Measurements from ENCODE around the gene THOC6.

Gene THOC6

GRCh38 chr16:3023669-3024478, at the start of gene THOC6, which contains the start of gene HCFC1R1:
Gene THOC6 (plus strand): TSS chr16:3024035. CDS start chr16:3024327, 292 bp downstream.
Gene HCFC1R1 (minus strand): TSS chr16:3023942. CDS start chr16:3023941, 1 bp downstream.
- Histone ChIP-seq H3K9me3 (ENCODE audit: low read length) (no peaks in the 10 kb centered on the region), H2AFZ (ENCODE audit: low read depth, low read length) (peak within 1 kb of the TSS; percentile 22), H3K27me3 (ENCODE audit: insufficient read depth, low read length) (no peaks in the 10 kb centered on the region), H3K36me3 (ENCODE audit: insufficient read depth, low read length) (peaks cover 19% of the 10 kb centered on the region), H3K4me1 (ENCODE audit: insufficient read depth, low read length) (peaks cover 27% of the 10 kb centered on the region), H3K4me3 (ENCODE audit: low read length) (peak within 1 kb of the TSS; percentile 56)

- no peaks in the 10 kb centered on the region for H3K9me3 ChIP-seq (ENCODE audit: low read length)
- H2AFZ ChIP-seq (ENCODE audit: low read depth, low read length) = no peak overlapping the region
- H3K27me3 ChIP-seq (ENCODE audit: insufficient read depth, low read length) = no peaks in the 10 kb centered on the region
- H3K36me3 ChIP-seq (ENCODE audit: insufficient read depth, low read length) = peaks cover 55% of the 10 kb centered on the region
- peaks cover 11% of the 10 kb centered on the region for H3K4me1 ChIP-seq (ENCODE audit: insufficient read depth, low read length)
- H3K4me3 ChIP-seq (ENCODE audit: low read length) = no peak overlapping the region
These were observed 49.3 kb upstream of the THOC6 start for GRCh38 chr16:2974319-2975056.

DNA sequence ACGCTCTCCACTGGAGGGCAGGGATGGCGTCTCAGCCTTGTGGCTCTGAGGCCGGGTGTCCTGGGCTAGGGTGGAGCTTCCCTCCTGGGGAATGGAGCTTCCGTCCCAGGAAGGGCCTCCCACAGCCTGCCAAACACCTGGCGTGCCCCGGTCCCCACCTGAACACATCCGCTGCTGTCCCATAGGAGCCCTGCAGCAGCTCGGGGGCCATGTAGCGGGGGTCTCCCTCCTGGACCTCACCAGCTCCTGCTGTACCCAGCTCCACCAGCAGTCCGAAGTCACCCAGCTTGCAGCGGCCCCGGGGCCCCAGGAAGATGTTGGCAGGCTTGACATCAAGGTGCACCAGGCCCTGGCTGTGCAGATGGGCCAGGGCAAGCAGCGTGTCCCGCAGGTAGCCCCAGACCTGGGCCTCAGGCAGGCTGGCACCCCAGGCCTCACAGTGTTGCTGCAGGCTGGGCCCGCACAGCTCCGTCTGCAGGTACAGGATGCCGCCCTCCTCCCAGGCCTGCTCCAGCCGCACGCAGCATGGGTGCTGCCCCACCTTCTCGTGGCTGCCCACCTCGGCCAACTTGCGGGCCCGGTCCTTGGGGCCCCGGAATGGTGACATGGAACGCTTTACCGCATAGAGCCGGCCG, 48.6 kb upstream of the THOC6 start:
- Histone ChIP-seq H3K9me3 (ENCODE audit: low read length) (no peaks in the 10 kb centered on the region), H3K27me3 (ENCODE audit: insufficient read depth, low read length) (no peaks in the 10 kb centered on the region), H3K4me1 (ENCODE audit: insufficient read depth, low read length) (peaks cover 13% of the 10 kb centered on the region), H2AFZ (ENCODE audit: low read depth, low read length) (no peak overlapping the region), H3K36me3 (ENCODE audit: insufficient read depth, low read length) (peaks cover 55% of the 10 kb centered on the region), H3K4me3 (ENCODE audit: low read length) (no peak overlapping the region)

DNA sequence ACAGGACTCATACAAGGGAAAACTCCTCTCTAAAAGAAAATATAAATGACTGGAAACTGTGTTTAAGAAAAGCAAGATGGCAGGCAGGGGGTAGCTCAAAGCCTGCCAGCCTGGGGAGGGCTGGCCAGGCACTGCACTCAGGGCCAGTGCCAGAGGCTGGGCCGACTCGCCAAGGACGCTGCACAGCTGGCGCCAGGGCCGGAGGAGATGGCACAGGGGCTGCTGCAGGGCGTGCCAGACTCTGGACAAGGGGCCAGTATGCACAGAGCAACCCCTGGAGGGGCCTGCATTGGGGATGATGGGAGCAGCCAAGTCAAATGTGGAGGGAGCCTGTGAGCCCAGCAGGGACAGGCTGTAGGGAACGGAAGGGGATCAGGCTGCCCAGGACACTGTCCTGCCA, 47.6 kb upstream of the THOC6 start:
- Histone ChIP-seq H3K36me3 (ENCODE audit: insufficient read depth, low read length) (peaks cover 53% of the 10 kb centered on the region), H3K9me3 (ENCODE audit: low read length) (no peaks in the 10 kb centered on the region), H3K4me1 (ENCODE audit: insufficient read depth, low read length) (peaks cover 15% of the 10 kb centered on the region), H2AFZ (ENCODE audit: low read depth, low read length) (no peak overlapping the region), H3K4me3 (ENCODE audit: low read length) (no peak overlapping the region), H3K27me3 (ENCODE audit: insufficient read depth, low read length) (no peaks in the 10 kb centered on the region)

DNA sequence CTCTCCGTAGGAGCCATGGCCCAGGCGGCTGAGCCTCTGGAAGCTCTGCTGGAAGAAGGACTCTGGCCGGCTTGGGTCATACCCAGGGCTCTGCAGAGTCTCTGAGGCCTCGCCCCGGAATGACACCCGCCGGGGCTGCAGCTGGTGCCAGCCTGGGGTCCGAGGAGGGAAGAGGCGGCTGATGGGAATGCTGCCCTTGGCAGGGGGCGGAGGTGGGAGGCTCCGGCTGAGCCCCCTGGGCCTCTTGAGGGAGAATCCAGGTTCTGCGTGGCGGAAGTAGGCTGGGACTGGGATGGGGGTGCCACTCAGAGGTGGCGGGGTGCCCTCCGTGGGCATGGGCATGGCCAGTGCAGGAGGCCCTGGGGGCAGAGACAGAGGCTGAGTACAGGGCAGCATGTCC, 47.2 kb upstream of the THOC6 start:
- Histone ChIP-seq H3K9me3 (ENCODE audit: low read length) (no peaks in the 10 kb centered on the region), H3K27me3 (ENCODE audit: insufficient read depth, low read length) (no peaks in the 10 kb centered on the region), H3K36me3 (ENCODE audit: insufficient read depth, low read length) (peaks cover 49% of the 10 kb centered on the region), H2AFZ (ENCODE audit: low read depth, low read length) (no peak overlapping the region), H3K4me1 (ENCODE audit: insufficient read depth, low read length) (peaks cover 16% of the 10 kb centered on the region), H3K4me3 (ENCODE audit: low read length) (no peak overlapping the region)

- Histone ChIP-seq H3K9me3 (ENCODE audit: low read length) (no peaks in the 10 kb centered on the region), H3K4me1 (ENCODE audit: insufficient read depth, low read length) (peaks cover 20% of the 10 kb centered on the region), H3K4me3 (ENCODE audit: low read length) (no peak overlapping the region), H2AFZ (ENCODE audit: low read depth, low read length) (no peak overlapping the region), H3K27me3 (ENCODE audit: insufficient read depth, low read length) (peaks cover under 1% of the 10 kb centered on the region), H3K36me3 (ENCODE audit: insufficient read depth, low read length) (peaks cover 42% of the 10 kb centered on the region)
These were observed 46.4 kb upstream of the THOC6 start for GRCh38 chr16:2977440-2977839.

DNA sequence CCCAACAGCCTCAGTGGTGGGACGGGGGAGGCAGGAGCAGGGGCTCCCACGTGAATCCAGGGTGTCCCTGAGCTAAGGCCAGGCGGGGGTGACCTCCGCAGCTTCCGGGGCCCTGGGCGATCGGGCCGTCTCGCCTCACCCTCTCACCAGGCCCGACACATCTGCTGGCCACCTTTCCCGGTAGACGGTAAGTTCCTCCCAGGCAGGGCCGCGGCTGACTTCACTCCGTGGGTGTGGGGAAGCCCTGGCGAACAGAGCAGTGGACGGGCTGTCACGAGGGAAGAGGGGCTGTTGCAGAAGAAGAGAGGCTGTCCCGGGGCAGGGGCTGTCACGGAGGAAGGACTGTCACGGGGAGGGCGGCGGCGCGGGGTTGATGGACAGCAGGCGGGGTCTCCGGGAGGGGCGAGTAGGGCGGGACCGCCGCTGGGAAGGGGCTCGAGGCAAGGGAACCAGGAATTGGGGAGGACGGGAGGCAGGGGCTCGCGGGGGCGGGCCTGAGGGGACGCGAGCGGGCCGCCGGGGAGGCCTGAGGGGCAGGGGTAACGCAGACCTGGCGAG, 44.1 kb upstream of the THOC6 start:
- Histone ChIP-seq H3K9me3 (ENCODE audit: low read length) (no peaks in the 10 kb centered on the region), H3K4me3 (ENCODE audit: low read length) (peak overlapping the region; percentile 79), H3K36me3 (ENCODE audit: insufficient read depth, low read length) (peaks cover 29% of the 10 kb centered on the region), H3K27me3 (ENCODE audit: insufficient read depth, low read length) (peaks cover 2% of the 10 kb centered on the region), H2AFZ (ENCODE audit: low read depth, low read length) (peak overlapping the region; percentile 59), H3K4me1 (ENCODE audit: insufficient read depth, low read length) (peaks cover 20% of the 10 kb centered on the region)

DNA sequence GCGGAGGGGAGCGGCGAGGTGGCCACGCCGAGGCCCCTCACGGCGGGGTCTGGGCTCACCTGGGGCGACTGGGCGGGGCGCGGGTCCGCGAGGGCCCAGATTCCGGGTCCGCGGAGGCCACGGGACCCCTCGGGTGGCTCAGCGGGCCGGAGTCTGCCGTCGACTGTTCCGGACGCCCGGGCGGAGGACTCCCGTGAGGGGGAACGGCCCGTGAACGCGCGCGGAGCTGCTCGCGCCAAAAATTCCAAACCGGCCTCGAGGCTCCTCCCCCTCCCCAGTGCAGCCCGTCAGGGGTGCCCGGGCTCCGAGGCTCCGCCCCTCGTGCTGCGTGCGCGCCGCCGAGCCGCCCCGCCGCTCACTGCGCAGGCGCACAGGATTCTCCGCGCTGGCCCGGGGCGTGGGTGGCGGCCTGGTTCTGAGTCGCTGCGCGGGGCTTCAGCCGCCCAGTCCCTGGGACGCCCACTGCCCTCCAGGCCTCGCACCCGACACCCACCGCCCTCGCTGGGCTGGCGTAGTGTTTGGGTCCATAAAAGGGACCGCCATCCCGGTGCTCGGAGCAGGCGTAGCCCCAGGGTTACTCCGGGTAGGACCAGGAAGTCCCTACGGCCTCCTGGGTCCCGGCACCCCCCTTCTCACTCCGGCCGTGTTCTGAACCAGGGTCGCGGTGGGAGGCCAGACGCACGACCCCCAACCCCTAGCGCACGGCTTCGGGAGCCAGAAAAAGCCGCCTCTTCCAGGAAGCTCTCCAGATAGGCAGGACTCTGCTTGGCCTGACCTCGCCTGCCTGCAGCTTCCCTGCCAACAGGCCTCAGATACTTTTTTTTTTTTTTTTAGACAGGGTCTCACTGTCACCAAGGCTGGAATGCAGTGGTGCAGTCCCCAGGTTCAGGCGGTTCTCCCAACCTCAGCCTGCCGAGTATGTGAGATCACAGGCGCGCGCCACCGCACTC, 43.3 kb upstream of the THOC6 start, which contains the start of gene PKMYT1:
Gene PKMYT1, minus strand, starts transcription at position 220 of the 950 bp plus-strand sequence. CDS start 789 bp downstream, outside the sequence.
- Histone ChIP-seq H3K4me3 (ENCODE audit: low read length) (peak within 1 kb of the TSS; percentile 79), H2AFZ (ENCODE audit: low read depth, low read length) (peak within 1 kb of the TSS; percentile 59), H3K36me3 (ENCODE audit: insufficient read depth, low read length) (peaks cover 22% of the 10 kb centered on the region), H3K4me1 (ENCODE audit: insufficient read depth, low read length) (peaks cover 20% of the 10 kb centered on the region), H3K27me3 (ENCODE audit: insufficient read depth, low read length) (peaks cover 6% of the 10 kb centered on the region), H3K9me3 (ENCODE audit: low read length) (no peaks in the 10 kb centered on the region)

DNA sequence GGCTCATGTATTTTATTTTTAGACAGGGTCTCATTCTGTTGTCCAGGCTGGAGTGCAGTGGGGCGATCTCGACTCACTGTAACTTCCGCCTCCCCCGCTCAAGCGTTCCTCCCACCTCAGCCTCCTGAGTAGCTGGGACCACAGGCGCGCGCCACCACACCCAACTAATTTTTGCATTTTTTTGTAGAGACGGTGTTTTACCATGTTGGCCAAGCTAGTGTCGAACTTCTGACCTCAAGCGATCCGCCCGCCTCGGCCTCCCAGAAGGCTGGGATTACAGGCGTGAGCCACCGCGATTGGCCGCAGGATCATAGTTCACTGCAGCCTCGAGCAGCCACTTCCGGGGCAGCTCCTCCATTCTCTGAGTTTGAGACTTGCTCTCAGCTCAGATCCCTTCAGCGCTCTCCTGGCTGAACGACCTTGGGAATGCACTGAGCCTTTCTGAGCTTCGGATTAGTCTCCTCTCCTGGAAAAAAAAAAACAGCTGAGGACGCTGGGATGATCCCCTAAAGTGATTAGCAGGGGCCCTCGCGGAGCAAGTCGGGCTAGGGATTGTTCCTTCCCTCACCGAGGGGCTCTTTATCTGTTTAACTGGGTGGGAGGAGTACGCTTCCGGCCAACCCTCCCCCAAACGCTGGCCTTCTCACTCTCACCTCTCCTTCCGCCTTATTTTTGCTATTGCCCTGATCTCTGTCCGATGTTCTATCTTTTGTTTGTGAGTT, 42.5 kb upstream of the THOC6 start:
- Histone ChIP-seq H3K36me3 (ENCODE audit: insufficient read depth, low read length) (peaks cover 14% of the 10 kb centered on the region), H2AFZ (ENCODE audit: low read depth, low read length) (no peak overlapping the region), H3K4me1 (ENCODE audit: insufficient read depth, low read length) (peaks cover 20% of the 10 kb centered on the region), H3K4me3 (ENCODE audit: low read length) (peak overlapping the region; percentile 79), H3K9me3 (ENCODE audit: low read length) (no peaks in the 10 kb centered on the region), H3K27me3 (ENCODE audit: insufficient read depth, low read length) (peaks cover 14% of the 10 kb centered on the region)

GRCh38 chr16:2981899-2982250, 42.0 kb upstream of the THOC6 start:
- no peak overlapping the region for H3K4me3 ChIP-seq (ENCODE audit: low read length)
- no peaks in the 10 kb centered on the region for H3K9me3 ChIP-seq (ENCODE audit: low read length)
- H3K27me3 ChIP-seq (ENCODE audit: insufficient read depth, low read length) = peaks cover 19% of the 10 kb centered on the region
- peaks cover 11% of the 10 kb centered on the region for H3K36me3 ChIP-seq (ENCODE audit: insufficient read depth, low read length)
- H2AFZ ChIP-seq (ENCODE audit: low read depth, low read length) = no peak overlapping the region
- peaks cover 20% of the 10 kb centered on the region for H3K4me1 ChIP-seq (ENCODE audit: insufficient read depth, low read length)

DNA sequence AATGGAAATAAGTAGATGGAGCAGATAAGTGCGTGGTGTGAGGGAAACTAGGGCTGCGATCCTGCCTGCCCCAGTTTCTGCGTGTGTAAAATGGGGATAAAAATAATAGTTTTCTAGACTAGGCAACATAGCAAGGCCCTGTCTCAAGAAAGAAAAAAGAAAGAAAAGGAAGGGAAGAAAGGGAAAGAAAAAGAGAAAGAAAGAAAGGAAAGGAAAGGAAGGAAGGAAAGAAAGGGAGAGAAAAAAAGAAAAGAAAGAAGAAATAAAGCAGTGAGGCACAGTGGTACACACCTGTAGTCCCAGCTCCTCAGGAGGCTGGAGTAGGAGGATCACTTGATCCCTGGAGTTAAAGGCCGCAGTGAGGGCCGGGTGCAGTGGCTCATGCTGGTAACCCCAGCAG, 41.4 kb upstream of the THOC6 start:
- Histone ChIP-seq H3K9me3 (ENCODE audit: low read length) (no peaks in the 10 kb centered on the region), H3K4me1 (ENCODE audit: insufficient read depth, low read length) (peaks cover 20% of the 10 kb centered on the region), H3K27me3 (ENCODE audit: insufficient read depth, low read length) (peaks cover 23% of the 10 kb centered on the region), H2AFZ (ENCODE audit: low read depth, low read length) (no peak overlapping the region), H3K36me3 (ENCODE audit: insufficient read depth, low read length) (peaks cover 6% of the 10 kb centered on the region), H3K4me3 (ENCODE audit: low read length) (no peak overlapping the region)
